ENCODE measurements around the gene ARMC5. TPM values are rescaled to one million over a fixed set of nuclear protein-coding genes. Genes with fewer than 3 reads are reported as not detected.
A peak's percentile ranks its signal among the peaks of the same experiment; 100 is the strongest.

The ARMC5 gene
- total and polyA plus RNA-seq, 9 of the 15 experiments (the other 6 are each of a cell fraction or from before 2014, with no cell fraction given), result 0.11 to 13.5 (median 2.1) TPM

GRCh38 chr16:31413943-31414342 is 45.4 kb upstream of the ARMC5 start (continued):
- TF ChIP-seq, protein P1, sequence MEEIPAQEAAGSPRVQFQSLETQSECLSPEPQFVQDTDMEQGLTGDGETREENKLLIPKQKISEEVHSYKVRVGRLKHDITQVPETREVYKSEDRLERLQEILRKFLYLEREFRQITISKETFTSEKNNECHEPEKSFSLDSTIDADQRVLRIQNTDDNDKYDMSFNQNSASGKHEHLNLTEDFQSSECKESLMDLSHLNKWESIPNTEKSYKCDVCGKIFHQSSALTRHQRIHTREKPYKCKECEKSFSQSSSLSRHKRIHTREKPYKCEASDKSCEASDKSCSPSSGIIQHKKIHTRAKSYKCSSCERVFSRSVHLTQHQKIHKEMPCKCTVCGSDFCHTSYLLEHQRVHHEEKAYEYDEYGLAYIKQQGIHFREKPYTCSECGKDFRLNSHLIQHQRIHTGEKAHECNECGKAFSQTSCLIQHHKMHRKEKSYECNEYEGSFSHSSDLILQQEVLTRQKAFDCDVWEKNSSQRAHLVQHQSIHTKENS (CRISPR knock-in tag; IDR thresholded peaks at IDR 0.05), result no peak
- TF ChIP-seq GATAD2B (IDR thresholded peaks at IDR 0.05; ENCODE audit: borderline replicate concordance) (peak; percentile 81), ZNF707 (CRISPR knock-in tag; conservative IDR thresholded peaks at IDR 0.05) (no peak), MTA1 (IDR thresholded peaks at IDR 0.05; ENCODE audit: borderline replicate concordance) (peak; percentile 89)
- TF ChIP-seq, protein P2, sequence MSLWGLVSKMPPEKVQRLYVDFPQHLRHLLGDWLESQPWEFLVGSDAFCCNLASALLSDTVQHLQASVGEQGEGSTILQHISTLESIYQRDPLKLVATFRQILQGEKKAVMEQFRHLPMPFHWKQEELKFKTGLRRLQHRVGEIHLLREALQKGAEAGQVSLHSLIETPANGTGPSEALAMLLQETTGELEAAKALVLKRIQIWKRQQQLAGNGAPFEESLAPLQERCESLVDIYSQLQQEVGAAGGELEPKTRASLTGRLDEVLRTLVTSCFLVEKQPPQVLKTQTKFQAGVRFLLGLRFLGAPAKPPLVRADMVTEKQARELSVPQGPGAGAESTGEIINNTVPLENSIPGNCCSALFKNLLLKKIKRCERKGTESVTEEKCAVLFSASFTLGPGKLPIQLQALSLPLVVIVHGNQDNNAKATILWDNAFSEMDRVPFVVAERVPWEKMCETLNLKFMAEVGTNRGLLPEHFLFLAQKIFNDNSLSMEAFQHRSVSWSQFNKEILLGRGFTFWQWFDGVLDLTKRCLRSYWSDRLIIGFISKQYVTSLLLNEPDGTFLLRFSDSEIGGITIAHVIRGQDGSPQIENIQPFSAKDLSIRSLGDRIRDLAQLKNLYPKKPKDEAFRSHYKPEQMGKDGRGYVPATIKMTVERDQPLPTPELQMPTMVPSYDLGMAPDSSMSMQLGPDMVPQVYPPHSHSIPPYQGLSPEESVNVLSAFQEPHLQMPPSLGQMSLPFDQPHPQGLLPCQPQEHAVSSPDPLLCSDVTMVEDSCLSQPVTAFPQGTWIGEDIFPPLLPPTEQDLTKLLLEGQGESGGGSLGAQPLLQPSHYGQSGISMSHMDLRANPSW (CRISPR knock-in tag; IDR thresholded peaks at IDR 0.05), result no peak

DNA sequence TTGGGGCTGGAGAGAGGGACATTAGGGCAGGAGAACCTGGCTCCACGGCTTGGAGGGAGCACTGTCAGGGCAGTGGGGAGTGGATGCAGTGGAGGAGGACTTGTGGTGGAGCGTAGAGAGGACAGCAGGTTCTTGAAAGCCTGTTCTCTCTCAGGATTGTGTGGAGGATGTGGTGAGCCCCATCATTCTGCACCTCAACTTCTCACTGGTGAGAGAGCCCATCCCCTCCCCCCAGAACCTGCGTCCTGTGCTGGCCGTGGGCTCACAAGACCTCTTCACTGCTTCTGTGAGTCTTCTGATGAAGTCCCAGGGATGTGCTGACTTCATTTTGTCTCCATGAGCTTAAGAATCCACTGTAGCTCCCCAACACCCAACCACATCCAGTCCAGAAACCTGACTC is 44.6 kb upstream of the ARMC5 start:
- Histone ChIP-seq H3K9ac (ENCODE audit: insufficient read depth in 1 of 2, low read depth in 2 of 2, low read length in 2 of 2) (no peak overlapping the region), H3K9me1 (ENCODE audit: control insufficient read depth, insufficient read depth, low read length) (no peaks in the 10 kb centered on the region), H2AFZ (ENCODE audit: low read depth, low read length) (no peak overlapping the region), H3K4me1 (replicated peaks in 1 of 2; ENCODE audit: control insufficient read depth in 2 of 2, insufficient read depth in 2 of 2, low read length in 2 of 2) (peaks cover 0 to 9% of the 10 kb centered on the region in 2 experiments; a peak in 2 of 5 replicates), H3K27me3 (ENCODE audit: control insufficient read depth in 2 of 2, insufficient read depth in 2 of 2, low read length in 2 of 2) (peaks cover 13 to 59% of the 10 kb centered on the region in 2 experiments; a peak in 4 of 5 replicates), H3K9me3 (replicated peaks; ENCODE audit: control insufficient read depth, insufficient read depth, low read depth, low read length) (no peaks in the 10 kb centered on the region), H3K4me3 (no peak overlapping the region), H4K20me1 (replicated peaks; ENCODE audit: control insufficient read depth, insufficient read depth, low read length) (no peaks in the 10 kb centered on the region), H3K4me2 (ENCODE audit: insufficient read depth, low read length) (no peak overlapping the region), H3K79me2 (ENCODE audit: control insufficient read depth, insufficient read depth, low read length) (no peaks in the 10 kb centered on the region), H3K36me3 (ENCODE audit: control insufficient read depth, insufficient read depth, low read length) (no peaks in the 10 kb centered on the region), H3K27ac (ENCODE audit: extremely low read depth, low read depth, low read length) (no peak overlapping the region)
- WGBS (ENCODE audit: insufficient coverage, low coverage, missing lambda C conversion rate), result 0% methylated on average over 4 of the region's 4 CpGs
- in situ Hi-C loops (cut with MboI), result no loop called here
- ATAC-seq (no peak), FAIRE-seq (no peak), DNase-seq (ENCODE audit: extremely low read depth in 1 of 4, low spot score in 3 of 4) (no peak)
- ChIA-PET POLR2A (no interaction called here), CTCF (ENCODE audit: low intra/inter-chr PET ratio) (no interaction called here)
- TF ChIP-seq LARP7 (IDR thresholded peaks at IDR 0.05) (no peak), ZNF263 (CRISPR knock-in tag; IDR thresholded peaks at IDR 0.05; ENCODE audit: borderline replicate concordance) (peak; percentile 58; the same call in 1 of the 2 replicates), HSF4 (CRISPR knock-in tag; IDR thresholded peaks at IDR 0.05; ENCODE audit: borderline replicate concordance) (no peak)
- no TSS peak for BruUV-seq (replicated peaks)
- intact Hi-C loops (cut with micrococcal nuclease), result no loop called here
